GM23338 (cell line): ENCODE data around the gene GRIK4.

Experiments
- CREB1 ChIP-seq: fragments of 250-450 bp; sonication (Bioruptor Pico); IDR thresholded peaks from 2 replicates; pipeline ENCODE4 v1.5.0; 2020; ENCODE audit warnings: low read depth, mild to moderate bottlenecking, moderate library complexity
- CTCF ChIP-seq, 2 experiments: fragments of 200-600 bp in 1 of 2; sonication (generic) in 1 of 2; conservative IDR thresholded peaks; 2 replicates each; pipeline versions ENCODE4 v1.5.1 to v1.6.1; 2016 to 2017; ENCODE audit warnings: antibody characterized with exemption in 2 of 2, low read depth in 2 of 2, mild to moderate bottlenecking in 2 of 2, moderate library complexity in 1 of 2
- EZH2 ChIP-seq: fragments of 200-600 bp; sonication (generic); IDR thresholded peaks from one replicate; pipeline ENCODE4 v1.8.0; 2017; ENCODE audit warnings: antibody characterized with exemption, mild to moderate bottlenecking, low read depth; ENCODE audit not compliant: unreplicated experiment
- EZH2phosphoT487 ChIP-seq: fragments of 200-600 bp; sonication (generic); IDR thresholded peaks from one replicate; pipeline ENCODE4 v1.8.1; 2018; ENCODE audit warnings: antibody characterized with exemption; ENCODE audit not compliant: unreplicated experiment
- POLR2AphosphoS5 ChIP-seq: IDR thresholded peaks from 2 replicates; pipeline ENCODE4 v1.6.1; 2016; ENCODE audit warnings: antibody characterized with exemption, low read depth
- REST ChIP-seq: IDR thresholded peaks from one replicate; pipeline ENCODE4 v1.6.1; 2018; ENCODE audit warnings: antibody characterized with exemption; ENCODE audit not compliant: unreplicated experiment
- ZNF114 ChIP-seq: fragments of 250-450 bp; sonication (Bioruptor Pico); IDR thresholded peaks from 2 replicates; pipeline ENCODE4 v1.5.0; 2020; ENCODE audit warnings: mild to moderate bottlenecking, moderate library complexity
- ZNF331 ChIP-seq: fragments of 250-450 bp; sonication (Bioruptor Pico); IDR thresholded peaks from 2 replicates; pipeline ENCODE4 v1.5.0; 2020; ENCODE audit warnings: low read depth, mild to moderate bottlenecking, moderate library complexity

- no peak for TF ChIP-seq CTCF (conservative IDR thresholded peaks at IDR 0.05; ENCODE audit: low read depth in 2 of 2)
- TF ChIP-seq REST: no peak
- TF ChIP-seq POLR2AphosphoS5: no peak
- no peak for TF ChIP-seq ZNF331
- no peak for TF ChIP-seq CREB1
- TF ChIP-seq EZH2: no peak
- TF ChIP-seq EZH2phosphoT487: no peak
- TF ChIP-seq ZNF114 (CRISPR knock-in tag): no peak
These were observed 139.8 kb downstream of the GRIK4 start for GRCh38 chr11:120651396-120651795.
